Left ventricle myocardium inferior (tissue), 1 donor: ENCODE data around the gene MRPL38. TPM values are rescaled to one million over a fixed set of nuclear protein-coding genes. Genes with fewer than 3 reads are reported as not detected.

ENCODE experiments used
- DNase-seq: peaks from one replicate; pipeline ENCODE4 v3.0.0-alpha.2; 2020
- H3K27ac ChIP-seq: fragments of 200-600 bp; replicated peaks from 2 replicates; pipeline ENCODE4 v1.8.0; 2021
- H3K27me3 ChIP-seq: fragments of 200-600 bp; 2 replicates; pipeline ENCODE4 v1.8.0; 2021; ENCODE audit warnings: low read depth
- H3K36me3 ChIP-seq: fragments of 200-600 bp; 2 replicates; pipeline ENCODE4 v1.8.0; 2021
- H3K4me1 ChIP-seq: fragments of 200-600 bp; 2 replicates; pipeline ENCODE4 v1.8.0; 2021
- H3K4me3 ChIP-seq: fragments of 200-600 bp; 2 replicates; pipeline ENCODE4 v1.8.0; 2021; ENCODE audit warnings: mild to moderate bottlenecking, moderate library complexity
- H3K9me3 ChIP-seq: fragments of 200-600 bp; replicated peaks from 2 replicates; pipeline ENCODE4 v1.8.0; 2021
- intact Hi-C: fragments of 100-400 bp; cut with micrococcal nuclease; formaldehyde crosslinking; loops from one replicate; pipeline ENCODE4 v1.11.0; 2022
- long read RNA-seq: library from polyadenylated mRNA; unstranded; transcript quantifications from one replicate; pipeline ENCODE4 v2.0.0, GENCODE V29; 2021
- total RNA-seq: library from RNA; stranded (reverse); fragmentation: NEBNext Ultra II Directional; extraction: Animal tissue kit (Norgen Biotek cat#: 25700); gene quantifications from one replicate; pipeline ENCODE4 v1.2.1, GENCODE V29; 2021
- TF ChIP-seq, protein P1 (sequence below): fragments of 200-600 bp; IDR thresholded peaks from 2 replicates; pipeline ENCODE4 v1.8.0; 2021; ENCODE audit warnings: antibody characterized with exemption, mild to moderate bottlenecking, borderline replicate concordance
- donor health status: DM: no; HTN: yes; CAD: no; lungs with severe emphysema.

MRPL38 gene
- total RNA-seq = 104 TPM
- long read RNA-seq, transcript MRPL38-201 (9 exons, 1,888 nt) = major isoform, 215 of 229 reads
- long read RNA-seq, partial matches to known transcripts = 5 of 229 reads
- long read RNA-seq, other reads (novel, unspliced or antisense) = 8 of 229 reads

DNA sequence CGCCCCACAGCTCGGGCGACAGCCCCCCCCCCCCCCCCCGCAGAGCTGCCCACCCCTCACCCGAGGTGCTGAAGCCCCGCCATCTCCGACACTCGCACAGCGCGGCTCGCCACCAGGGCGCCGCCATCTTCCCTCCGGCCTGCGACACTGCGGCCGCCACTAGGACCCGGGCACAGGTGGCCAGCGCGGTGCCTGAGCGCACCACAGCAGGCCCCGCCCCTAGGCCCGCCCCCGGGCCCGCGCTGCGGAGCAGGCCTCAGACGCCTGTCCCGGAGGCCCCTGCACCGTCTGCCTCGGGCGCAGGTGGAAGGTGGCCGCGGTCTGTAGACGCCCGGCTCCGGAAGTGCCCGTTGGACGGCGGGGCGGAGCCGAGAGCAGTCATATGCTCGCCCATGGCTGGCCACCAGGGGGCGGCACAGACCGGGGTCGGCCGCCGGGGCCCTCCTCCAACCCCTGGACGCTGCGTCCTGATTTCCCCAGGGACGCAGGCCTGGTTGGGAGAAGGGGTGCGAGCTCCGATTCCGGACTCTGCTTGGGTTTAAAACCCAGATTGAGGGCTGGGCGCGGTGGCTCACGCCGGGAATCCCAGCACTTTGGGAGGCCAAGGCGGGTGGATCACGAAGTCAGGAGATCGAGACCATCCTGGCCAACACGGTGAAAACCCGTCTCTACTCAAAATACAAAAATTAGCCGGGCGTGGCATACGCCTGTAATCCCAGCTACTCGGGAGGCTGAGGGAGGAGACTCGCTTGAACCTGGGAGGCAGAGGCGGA lies at the start of gene MRPL38:
MRPL38 (minus strand) TSS at position 136 of the 773 bp plus-strand sequence; CDS start at position 127, 9 bp downstream.
- Histone ChIP-seq H3K36me3 (peaks cover 33% of the 10 kb centered on the region), H3K27ac (peak within 1 kb of the TSS; percentile 96), H3K27me3 (no peaks in the 10 kb centered on the region), H3K4me3 (peak within 1 kb of the TSS; percentile 97), H3K4me1 (peaks cover 37% of the 10 kb centered on the region), H3K9me3 (no peaks in the 10 kb centered on the region)
- DNase-seq = peak; percentile 91
- intact Hi-C loops = loop anchor here (5.0 kb wide), 1 partner anchor 102 kb away; no protein-coding TSS in a partner anchor
- TF ChIP-seq, protein P1, sequence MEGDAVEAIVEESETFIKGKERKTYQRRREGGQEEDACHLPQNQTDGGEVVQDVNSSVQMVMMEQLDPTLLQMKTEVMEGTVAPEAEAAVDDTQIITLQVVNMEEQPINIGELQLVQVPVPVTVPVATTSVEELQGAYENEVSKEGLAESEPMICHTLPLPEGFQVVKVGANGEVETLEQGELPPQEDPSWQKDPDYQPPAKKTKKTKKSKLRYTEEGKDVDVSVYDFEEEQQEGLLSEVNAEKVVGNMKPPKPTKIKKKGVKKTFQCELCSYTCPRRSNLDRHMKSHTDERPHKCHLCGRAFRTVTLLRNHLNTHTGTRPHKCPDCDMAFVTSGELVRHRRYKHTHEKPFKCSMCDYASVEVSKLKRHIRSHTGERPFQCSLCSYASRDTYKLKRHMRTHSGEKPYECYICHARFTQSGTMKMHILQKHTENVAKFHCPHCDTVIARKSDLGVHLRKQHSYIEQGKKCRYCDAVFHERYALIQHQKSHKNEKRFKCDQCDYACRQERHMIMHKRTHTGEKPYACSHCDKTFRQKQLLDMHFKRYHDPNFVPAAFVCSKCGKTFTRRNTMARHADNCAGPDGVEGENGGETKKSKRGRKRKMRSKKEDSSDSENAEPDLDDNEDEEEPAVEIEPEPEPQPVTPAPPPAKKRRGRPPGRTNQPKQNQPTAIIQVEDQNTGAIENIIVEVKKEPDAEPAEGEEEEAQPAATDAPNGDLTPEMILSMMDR = peak; percentile 100

DNA sequence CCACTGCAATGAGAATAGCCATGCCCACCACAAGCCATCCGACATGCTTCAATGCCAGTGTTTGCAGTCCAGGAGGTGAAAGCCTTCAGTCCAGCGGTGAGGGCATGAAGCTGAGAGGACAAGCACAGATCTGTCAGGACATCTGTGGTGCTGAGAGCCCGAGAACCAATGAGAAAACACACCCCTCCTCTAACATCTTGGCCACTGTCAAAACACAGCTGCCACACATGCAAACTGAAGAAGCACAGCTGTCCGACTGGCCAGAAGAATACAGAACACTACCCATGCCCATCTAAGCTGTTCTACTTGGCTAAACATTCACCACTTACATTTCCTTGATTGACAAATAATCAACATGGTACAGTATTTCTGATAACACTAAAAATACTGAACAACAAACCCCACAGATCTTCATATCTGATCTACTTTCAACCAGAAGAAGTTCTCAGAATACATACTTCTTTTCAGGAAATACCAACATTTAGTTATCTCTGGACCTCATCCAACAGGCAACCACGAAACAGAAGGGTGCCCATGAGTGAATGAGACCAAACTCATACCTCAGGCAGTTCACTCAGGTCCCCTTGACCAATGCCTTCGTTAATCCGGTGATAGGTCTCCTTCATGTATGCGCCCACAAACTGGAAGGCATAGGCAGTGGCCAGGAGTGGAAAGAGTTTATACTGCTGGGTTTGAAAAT lies 46.3 kb upstream of the MRPL38 start:
- TF ChIP-seq, protein P1 = no peak
- no peak for DNase-seq
- Histone ChIP-seq H3K36me3 (peaks cover 99% of the 10 kb centered on the region), H3K4me1 (no peaks in the 10 kb centered on the region), H3K27ac (no peak overlapping the region), H3K9me3 (no peaks in the 10 kb centered on the region), H3K27me3 (no peaks in the 10 kb centered on the region), H3K4me3 (no peak overlapping the region)
- intact Hi-C loops = no loop called here

DNA sequence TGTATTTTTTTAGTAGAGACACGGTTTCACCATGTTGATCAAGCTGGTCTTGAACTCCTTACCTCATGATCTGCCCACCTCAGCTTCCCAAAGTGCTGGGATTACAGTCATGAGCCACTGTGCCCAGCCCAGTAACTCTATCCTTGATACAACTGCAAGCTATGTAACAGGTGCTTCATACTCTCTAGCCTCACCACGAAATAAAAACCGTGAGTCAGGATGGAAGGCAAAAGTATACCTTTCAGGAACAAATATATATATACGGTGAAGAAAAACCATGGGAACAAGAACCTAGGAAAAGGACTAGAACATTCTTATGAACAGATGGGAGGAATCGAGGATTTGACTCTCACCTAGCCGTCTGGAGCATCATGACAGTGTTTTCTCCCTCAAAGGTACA lies 45.7 kb upstream of the MRPL38 start:
- no peak overlapping the region for H3K27ac ChIP-seq
- TF ChIP-seq, protein P1 = no peak
- peaks cover 99% of the 10 kb centered on the region for H3K36me3 ChIP-seq
- no peaks in the 10 kb centered on the region for H3K9me3 ChIP-seq
- intact Hi-C loops = no loop called here
- no peak overlapping the region for H3K4me3 ChIP-seq
- DNase-seq = no peak
- H3K4me1 ChIP-seq = no peaks in the 10 kb centered on the region
- no peaks in the 10 kb centered on the region for H3K27me3 ChIP-seq

DNA sequence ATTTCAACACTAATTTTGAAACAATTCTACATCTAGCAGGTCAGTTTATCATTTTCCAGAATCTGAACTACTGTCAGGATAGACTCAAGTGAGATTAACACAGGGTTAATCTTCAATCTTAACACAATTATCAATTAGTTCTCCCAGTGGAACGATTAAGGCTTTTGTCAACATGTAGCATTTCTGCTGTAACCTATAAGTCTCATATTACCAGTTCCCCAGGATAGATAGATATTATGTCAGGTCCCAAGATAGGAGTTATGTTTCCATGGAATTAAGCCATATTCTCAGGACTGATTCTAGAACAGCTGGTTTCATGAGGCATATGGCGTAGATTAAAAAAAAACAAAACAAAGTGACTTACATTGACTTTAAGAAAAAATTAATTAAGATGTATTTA lies 40.5 kb upstream of the MRPL38 start:
- intact Hi-C loops = no loop called here
- no peaks in the 10 kb centered on the region for H3K27me3 ChIP-seq
- H3K4me3 ChIP-seq = no peak overlapping the region
- TF ChIP-seq, protein P1 = no peak
- DNase-seq = no peak
- no peak overlapping the region for H3K27ac ChIP-seq
- no peaks in the 10 kb centered on the region for H3K9me3 ChIP-seq
- peaks cover 67% of the 10 kb centered on the region for H3K36me3 ChIP-seq
- H3K4me1 ChIP-seq = peaks cover 13% of the 10 kb centered on the region

DNA sequence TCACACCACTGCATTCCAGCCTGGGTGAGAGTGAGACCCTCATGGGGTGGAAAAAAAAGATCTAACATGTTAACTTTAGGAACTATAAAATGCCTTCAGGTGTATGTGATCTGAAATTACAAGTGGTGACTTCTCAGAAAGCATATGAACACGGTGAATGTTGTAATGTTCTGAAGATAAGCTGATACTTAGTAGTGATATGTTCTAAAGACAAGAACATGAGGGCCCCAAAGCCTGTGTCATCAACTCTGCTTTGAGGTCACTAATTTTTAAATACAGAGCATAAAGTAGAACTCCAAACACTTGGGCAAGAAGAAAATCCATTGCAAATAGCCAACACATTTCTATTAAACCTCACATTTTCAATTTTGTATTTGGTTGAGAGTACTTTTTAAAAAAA lies 38.8 kb upstream of the MRPL38 start:
- Histone ChIP-seq H3K27ac (no peak overlapping the region), H3K27me3 (no peaks in the 10 kb centered on the region), H3K4me1 (peaks cover 15% of the 10 kb centered on the region), H3K9me3 (no peaks in the 10 kb centered on the region), H3K36me3 (peaks cover 50% of the 10 kb centered on the region), H3K4me3 (no peak overlapping the region)
- DNase-seq = no peak
- intact Hi-C loops = no loop called here
- TF ChIP-seq, protein P1 = no peak
